Measurements from ENCODE around the gene DSCAML1.
"Not testable (repeated sequence)": the region's sequence is repeated elsewhere in the genome, so short reads cannot be mapped to it uniquely, and the experiment has no call there.

The DSCAML1 gene

DNA sequence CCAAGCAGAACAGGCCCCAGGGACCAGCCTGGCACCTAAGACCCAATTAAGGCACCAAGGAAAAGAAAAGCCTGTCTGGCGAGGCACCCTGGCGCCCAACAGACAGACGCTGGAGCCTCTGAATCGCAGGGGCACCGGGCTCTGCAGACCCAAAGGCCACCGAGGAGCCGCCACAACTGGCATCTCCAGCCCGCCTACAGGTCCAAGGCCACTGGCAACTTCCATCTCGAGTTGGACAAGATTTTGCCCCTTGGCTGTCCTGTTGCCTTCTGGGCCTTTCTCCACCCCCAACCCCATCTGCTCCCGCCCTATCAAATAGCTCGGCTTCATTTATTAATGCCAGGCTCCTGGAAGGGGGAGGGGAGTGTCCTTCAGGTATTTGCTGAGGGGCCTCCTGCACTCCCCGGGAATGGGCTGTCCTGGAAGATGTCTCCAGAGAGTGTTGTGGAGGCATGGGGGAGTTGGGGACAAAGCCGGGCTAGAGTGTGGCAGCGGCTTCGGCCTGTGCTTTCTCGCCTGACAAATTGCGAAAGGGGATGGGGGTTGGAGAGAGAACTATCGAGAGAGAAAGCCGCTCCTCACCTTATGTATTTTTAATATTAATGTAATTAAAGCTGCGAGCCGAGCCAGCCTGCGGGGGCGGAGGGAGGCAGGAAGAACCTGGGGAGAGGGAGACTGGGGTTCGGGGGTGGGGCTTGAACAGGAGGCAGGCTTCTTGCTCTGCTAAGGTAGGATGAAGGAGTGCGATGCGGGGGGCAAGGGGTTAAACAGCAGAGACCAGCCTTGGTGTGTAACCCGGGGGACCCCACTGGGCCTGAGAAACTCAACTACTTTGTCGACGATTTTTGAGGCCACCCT lies 2.0 kb downstream of the DSCAML1 start:
- no peak for DNase-seq (ENCODE audit: low spot score)

- DNase-seq (ENCODE audit: low spot score): no peak
These were observed 2.9 kb downstream of the DSCAML1 start for GRCh38 chr11:117794135-117794534.

DNA sequence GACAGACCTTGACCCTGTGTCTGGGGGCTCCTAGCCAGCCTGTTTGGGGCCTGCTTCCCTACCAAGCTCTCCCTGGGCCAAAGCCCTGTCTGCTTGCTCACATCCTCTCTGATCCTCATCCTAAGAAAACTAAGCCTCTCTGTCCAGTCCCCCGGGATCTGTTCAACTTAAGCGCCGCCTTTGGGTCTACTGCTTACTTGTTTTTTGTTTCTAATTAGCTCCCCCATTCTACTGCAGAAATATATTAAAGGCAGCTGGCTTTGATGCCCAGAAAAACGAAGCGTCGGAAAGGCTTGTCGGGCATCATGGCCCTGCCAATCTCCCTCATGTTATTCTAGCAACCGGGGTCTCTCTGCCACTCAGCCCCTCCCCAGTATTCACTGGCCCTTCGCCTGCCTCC lies 3.4 kb downstream of the DSCAML1 start:
- no peak for DNase-seq (ENCODE audit: low spot score)

DNA sequence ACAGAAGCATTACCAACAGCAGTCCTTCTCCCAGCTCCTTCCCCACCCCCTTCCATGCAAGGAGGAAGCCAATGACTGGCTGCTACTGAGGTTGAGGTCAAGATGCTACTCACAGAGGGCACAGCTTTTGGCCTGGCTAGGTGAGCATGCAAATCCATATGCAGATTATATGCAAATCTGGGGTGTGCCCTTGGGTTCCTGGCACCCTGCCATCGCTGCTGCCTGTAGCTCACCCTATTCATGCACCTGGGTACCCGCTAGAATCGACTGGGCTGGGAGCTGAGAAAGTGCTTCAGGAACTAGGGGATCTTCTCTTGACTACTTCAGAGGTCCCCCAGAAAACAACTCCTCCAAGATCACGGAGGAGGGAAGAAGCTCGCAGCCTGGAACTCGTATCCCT lies 4.0 kb downstream of the DSCAML1 start:
- no peak for DNase-seq (ENCODE audit: low spot score)

DNA sequence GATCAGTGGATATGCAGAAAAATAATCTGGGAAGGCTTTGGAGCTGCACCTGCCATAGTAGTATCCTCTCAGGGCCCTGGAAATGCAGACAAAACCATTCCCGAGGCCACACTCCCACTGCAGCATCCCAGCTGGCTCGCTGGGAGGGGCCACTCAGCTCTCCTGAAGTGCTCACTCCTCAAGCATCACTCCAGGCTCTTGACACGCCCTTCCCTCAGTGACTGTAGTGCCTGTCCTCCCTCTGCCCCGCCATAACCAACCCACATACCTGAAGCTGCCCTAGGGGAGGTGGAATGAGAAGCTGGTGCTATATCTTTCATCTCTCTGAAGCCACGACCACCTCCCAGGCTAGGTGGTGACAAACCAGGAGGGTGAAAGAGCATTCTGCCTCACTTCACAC lies 4.8 kb downstream of the DSCAML1 start:
- DNase-seq (ENCODE audit: low spot score): no peak

DNA sequence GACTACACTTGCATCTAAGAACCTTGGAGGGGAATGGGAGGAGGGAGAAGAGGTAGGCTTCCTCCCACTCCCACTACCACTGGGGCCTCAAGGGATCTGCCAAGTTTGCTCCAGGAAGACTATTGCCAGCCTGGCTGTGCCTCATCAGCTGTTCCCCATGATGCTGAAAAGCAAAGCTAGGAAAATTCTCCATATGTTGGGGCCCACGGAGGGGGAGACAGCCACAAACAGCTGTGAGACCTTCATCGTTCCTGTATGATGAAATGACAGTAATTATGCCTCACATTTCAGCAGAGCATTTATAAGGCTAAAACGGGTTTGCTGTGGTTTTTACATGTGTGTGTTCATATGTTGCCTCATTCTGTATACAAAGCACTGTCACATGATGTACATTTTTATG lies 6.7 kb downstream of the DSCAML1 start:
- no peak for DNase-seq (ENCODE audit: low spot score)

DNA sequence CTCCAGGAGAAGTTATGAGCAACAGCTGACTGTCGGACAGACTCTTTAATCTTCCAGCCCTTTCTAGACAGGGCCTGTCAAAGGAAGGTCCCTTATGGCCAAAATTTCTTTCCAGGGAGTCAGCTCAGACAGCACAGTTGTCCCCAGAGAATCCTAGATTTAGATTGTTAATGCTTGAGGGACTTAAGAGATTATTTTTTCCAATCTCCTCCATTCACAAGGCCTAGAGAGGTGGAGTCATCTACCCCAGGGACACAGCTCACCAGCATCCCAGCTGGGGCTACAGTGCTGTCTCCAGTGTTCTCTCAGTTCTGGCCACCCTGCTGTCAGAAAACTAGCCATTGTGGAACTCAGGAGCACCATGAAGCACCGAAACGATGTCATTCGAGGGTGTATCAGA lies 7.8 kb downstream of the DSCAML1 start:
- DNase-seq (ENCODE audit: low spot score): no peak

DNA sequence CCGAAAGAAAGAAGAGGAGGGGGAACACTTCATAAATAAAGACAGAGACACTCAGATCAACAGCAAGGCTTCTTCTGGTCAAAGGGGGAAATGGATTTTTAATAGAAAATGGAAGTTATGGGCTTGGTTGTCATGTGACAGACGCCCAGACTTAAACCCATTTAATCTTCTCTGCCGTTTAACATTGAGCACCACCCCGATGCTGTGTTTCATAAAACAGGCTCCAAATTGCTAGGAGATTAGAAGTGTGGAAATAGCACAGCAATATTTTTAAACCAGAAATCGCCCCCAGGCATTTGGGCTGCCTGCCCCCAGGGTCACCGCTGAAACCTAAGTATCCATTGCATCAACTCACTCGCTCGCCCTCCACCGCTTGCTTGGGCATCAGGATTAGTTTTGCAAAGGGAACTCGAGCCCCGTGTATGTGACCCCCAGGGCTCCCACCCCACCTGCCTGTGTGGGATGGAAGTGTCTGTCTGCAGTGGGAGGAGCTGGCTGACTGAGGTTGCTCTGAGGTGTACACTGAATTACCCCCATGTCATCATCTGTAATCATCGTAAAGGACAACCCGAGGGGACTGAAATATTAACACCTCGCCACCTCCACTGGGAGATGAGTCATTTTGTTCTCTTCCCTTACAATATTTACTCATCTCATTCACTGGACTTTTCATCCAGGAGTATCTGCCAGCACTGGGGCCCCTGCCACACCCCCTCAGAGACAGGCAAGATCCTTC lies 10.7 kb downstream of the DSCAML1 start:
- no peak for DNase-seq (ENCODE audit: low spot score)

GRCh38 chr11:117782101-117782500 lies 14.9 kb downstream of the DSCAML1 start:
- DNase-seq (ENCODE audit: low spot score): no peak

GRCh38 chr11:117781627-117782026 lies 15.4 kb downstream of the DSCAML1 start:
- no peak for DNase-seq (ENCODE audit: low spot score)

- DNase-seq (ENCODE audit: low spot score): no peak
These were observed 16.6 kb downstream of the DSCAML1 start for GRCh38 chr11:117780456-117780855.

GRCh38 chr11:117774553-117774952 lies 22.5 kb downstream of the DSCAML1 start:
- no peak for DNase-seq (ENCODE audit: low spot score)

- no peak for DNase-seq (ENCODE audit: low spot score)
These were observed 24.7 kb downstream of the DSCAML1 start for GRCh38 chr11:117772360-117772759.

- DNase-seq (ENCODE audit: low spot score): no peak
These were observed 25.2 kb downstream of the DSCAML1 start for GRCh38 chr11:117771841-117772240.

- DNase-seq (ENCODE audit: low spot score): no peak
These were observed 25.8 kb downstream of the DSCAML1 start for GRCh38 chr11:117771197-117771596.

- DNase-seq (ENCODE audit: low spot score): no peak
These were observed 27.0 kb downstream of the DSCAML1 start for GRCh38 chr11:117770061-117770460.

- DNase-seq (ENCODE audit: low spot score): no peak
These were observed 27.5 kb downstream of the DSCAML1 start for GRCh38 chr11:117769533-117769932.

DNA sequence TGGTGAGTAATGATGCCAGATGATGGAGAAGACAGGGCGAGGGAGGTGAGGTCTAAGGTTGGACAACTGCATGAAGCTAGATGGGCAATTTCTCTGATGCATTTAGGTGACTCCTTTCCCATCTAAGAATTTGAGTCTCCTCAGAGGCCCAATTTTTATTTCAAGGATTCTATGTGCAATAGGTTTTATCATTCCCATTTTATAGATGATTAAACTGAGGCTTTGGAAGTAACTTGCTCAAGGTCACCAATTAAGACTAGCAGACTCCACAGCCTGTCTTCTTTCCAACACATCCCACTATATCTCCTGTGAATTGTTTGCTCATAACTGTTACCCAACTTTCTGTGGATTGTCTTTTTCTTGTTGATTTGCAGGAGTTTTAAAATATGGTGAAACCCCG lies 28.5 kb downstream of the DSCAML1 start:
- no peak for DNase-seq (ENCODE audit: low spot score)

DNA sequence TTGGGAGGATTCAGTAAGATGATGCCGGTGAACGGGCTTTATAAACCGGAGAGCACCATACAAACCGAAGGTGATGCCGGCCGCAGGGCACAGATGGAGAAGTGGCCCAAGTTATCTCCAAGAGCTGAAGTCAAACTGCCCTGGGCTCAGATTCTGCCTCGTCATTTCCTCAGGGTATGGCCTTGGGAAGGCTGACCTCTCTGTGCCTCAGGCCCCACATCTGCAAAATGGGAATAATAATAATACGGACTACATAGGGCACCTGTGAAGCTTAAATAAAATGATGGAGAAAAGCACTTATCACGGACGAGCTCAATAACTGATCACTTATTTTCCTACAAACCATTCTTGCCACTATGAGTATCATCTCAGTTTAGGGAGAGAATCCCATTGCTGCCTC lies 29.9 kb downstream of the DSCAML1 start:
- no peak for DNase-seq (ENCODE audit: low spot score)

DNA sequence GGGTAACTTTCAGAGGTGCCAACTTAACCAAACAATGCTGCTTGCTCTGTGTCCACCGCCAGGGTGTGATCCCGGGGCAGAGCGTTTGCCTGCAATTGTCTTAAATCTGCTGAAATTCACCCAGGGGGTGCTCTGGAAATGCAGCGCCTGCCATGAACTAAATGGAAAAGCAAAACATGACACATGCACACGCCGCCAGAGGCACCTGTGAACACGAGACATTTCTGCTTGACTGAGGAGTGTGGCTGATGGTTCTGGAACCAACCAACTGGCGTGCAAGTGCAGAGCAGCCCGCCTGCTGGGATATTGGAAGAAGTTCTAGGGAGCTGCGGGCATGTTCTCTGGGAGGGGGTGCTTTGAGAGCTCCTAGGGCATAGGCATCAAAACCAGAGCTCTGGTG lies 30.4 kb downstream of the DSCAML1 start:
- no peak for DNase-seq (ENCODE audit: low spot score)

DNA sequence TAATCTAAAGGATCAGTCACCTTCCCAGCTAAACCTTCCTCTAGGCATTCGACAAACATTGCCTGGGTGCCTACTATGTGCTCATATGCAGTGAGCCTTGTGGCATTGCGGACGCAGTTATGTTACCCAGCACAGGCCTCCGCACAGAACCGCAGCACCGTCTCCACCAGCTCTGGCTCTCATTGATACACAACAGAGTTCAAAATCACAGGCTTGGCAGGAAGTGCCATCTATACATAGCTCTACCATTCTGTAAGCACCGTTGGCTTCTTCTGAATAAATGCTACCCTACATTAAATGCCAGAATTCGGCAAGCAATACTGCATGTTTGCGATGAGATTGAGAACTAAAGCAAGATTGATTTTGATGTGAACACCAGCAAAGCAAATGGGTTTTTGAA lies 31.0 kb downstream of the DSCAML1 start:
- no peak for DNase-seq (ENCODE audit: low spot score)

- no peak for DNase-seq (ENCODE audit: low spot score)
These were observed 31.9 kb downstream of the DSCAML1 start for GRCh38 chr11:117765068-117765467.

DNA sequence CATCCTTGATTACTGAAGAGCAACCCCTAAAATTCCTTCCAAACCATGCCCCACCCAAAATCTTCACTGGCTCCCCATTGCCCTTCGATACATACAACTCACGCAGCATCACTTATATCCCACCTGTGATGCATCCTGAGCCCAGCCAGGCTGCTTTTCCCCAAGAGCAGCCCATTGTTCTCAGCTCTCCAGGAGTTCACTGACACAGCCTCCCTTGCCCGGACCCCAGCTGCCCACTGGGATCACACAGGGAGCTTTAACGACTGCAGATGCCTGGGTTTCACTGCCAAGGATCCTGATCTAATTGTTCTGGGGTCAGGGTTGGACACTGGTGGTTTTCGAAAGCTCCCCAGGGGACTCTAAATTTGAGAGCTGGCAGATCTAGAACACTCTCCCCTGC lies 33.6 kb downstream of the DSCAML1 start:
- DNase-seq (ENCODE audit: low spot score): not testable (repeated sequence)

DNA sequence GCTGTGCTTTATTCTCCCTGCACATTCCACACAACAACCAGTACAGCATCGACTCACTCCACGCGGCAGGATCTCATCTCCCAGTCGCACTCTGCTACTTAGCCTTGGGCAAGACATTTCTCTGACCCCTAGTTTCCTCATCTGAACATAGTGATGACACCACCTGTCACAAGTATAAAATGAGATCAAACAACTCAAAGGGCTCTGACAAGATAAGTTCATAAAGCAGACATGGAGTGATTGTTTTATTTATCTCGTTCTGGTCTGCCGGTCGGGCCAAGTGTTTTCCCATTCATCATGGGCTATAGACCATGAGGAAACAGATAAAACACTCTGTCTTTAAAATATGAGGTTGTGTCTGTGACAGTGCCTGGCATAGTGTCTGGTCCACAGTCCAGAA lies 35.0 kb downstream of the DSCAML1 start:
- DNase-seq (ENCODE audit: low spot score): no peak

Data from hematopoietic multipotent progenitor cell treated with erythropoietin and hydrocortisone succinate and interleukin-3 and kit ligand, for 15 days (in vitro differentiated cells).